SK-N-SH (cell line): ENCODE results near the gene CCDC106.

Experiments used
- EZH2phosphoT487 ChIP-seq: fragments of 200-600 bp; sonication (generic); IDR thresholded peaks from 2 replicates; pipeline ENCODE4 v1.6.1; 2017; ENCODE audit warnings: low read depth, mixed run types, mild to moderate bottlenecking, antibody characterized with exemption, moderate library complexity, borderline replicate concordance
- GATA2 ChIP-seq: sonication (generic); formaldehyde crosslinking; IDR thresholded peaks from 2 replicates; pipeline ENCODE4 v1.5.0; 2020; ENCODE audit warnings: mild to moderate bottlenecking, missing genetic modification reagents
- POLR2AphosphoS5 ChIP-seq: IDR thresholded peaks from 2 replicates; pipeline ENCODE4 v1.6.1; 2012; ENCODE audit warnings: low read depth, low read length
- RAD21 ChIP-seq: IDR thresholded peaks from 2 replicates; pipeline ENCODE4 v1.6.1; 2012; ENCODE audit warnings: mild to moderate bottlenecking, low read length
- TAF1 ChIP-seq: IDR thresholded peaks from 2 replicates; pipeline ENCODE4 v1.6.1; 2012; ENCODE audit warnings: low read depth, mild to moderate bottlenecking, low read length, moderate library complexity, borderline replicate concordance
- TF ChIP-seq, protein P1 (sequence below): fragments of 200-600 bp; sonication (generic); IDR thresholded peaks from 2 replicates; pipeline ENCODE4 v1.6.1; 2017; ENCODE audit warnings: antibody characterized with exemption, mild to moderate bottlenecking, moderate library complexity
- TF ChIP-seq, protein P2 (sequence below): IDR thresholded peaks from 2 replicates; pipeline ENCODE4 v1.4.0; 2012; ENCODE audit warnings: low read depth, borderline replicate concordance
- TF ChIP-seq, protein P3 (sequence below): IDR thresholded peaks from 2 replicates; pipeline ENCODE4 v1.4.0; 2012; ENCODE audit warnings: low read depth

DNA sequence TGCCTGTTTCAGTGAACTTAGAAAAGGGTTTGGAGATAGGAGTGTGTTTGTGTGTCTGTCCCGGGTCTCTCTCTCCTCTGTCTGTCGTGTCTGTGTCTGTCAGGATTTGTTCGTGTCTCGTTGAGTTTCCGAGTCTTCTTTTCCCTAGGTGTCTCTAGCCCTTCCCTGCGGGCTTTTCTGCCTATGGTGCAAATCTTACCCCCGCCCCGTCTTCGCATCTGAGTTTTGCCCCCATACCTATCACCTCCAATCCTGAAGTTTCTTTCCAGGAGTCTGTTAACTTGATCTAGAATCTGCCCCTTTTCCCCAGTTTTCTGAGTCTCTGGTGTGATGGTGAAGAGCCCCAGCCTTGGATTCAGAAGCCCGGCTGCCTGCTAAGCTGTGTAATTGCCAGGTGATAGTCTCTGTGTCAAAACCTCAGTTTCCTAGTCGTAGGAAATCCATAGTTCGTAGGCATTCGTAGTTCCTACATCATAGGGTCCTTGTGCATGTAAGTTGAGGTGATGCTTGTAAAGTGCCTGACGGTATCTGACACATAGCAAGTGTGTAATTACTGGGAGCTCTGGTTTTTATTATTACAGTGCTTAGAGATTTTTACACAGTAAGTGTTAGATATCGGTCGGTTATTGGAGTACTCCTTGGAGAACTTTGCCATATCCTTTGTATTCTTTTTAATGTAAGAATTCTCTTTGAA lies 27.8 kb downstream of the CCDC106 start:
- TF ChIP-seq, protein P1, sequence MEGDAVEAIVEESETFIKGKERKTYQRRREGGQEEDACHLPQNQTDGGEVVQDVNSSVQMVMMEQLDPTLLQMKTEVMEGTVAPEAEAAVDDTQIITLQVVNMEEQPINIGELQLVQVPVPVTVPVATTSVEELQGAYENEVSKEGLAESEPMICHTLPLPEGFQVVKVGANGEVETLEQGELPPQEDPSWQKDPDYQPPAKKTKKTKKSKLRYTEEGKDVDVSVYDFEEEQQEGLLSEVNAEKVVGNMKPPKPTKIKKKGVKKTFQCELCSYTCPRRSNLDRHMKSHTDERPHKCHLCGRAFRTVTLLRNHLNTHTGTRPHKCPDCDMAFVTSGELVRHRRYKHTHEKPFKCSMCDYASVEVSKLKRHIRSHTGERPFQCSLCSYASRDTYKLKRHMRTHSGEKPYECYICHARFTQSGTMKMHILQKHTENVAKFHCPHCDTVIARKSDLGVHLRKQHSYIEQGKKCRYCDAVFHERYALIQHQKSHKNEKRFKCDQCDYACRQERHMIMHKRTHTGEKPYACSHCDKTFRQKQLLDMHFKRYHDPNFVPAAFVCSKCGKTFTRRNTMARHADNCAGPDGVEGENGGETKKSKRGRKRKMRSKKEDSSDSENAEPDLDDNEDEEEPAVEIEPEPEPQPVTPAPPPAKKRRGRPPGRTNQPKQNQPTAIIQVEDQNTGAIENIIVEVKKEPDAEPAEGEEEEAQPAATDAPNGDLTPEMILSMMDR, result no peak
- TF ChIP-seq EZH2phosphoT487 (no peak), POLR2AphosphoS5 (no peak), GATA2 (CRISPR knock-in tag) (no peak), RAD21 (no peak), TAF1 (no peak)
- TF ChIP-seq, protein P2, sequence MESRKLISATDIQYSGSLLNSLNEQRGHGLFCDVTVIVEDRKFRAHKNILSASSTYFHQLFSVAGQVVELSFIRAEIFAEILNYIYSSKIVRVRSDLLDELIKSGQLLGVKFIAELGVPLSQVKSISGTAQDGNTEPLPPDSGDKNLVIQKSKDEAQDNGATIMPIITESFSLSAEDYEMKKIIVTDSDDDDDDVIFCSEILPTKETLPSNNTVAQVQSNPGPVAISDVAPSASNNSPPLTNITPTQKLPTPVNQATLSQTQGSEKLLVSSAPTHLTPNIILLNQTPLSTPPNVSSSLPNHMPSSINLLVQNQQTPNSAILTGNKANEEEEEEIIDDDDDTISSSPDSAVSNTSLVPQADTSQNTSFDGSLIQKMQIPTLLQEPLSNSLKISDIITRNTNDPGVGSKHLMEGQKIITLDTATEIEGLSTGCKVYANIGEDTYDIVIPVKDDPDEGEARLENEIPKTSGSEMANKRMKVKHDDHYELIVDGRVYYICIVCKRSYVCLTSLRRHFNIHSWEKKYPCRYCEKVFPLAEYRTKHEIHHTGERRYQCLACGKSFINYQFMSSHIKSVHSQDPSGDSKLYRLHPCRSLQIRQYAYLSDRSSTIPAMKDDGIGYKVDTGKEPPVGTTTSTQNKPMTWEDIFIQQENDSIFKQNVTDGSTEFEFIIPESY, result no peak
- TF ChIP-seq, protein P3, sequence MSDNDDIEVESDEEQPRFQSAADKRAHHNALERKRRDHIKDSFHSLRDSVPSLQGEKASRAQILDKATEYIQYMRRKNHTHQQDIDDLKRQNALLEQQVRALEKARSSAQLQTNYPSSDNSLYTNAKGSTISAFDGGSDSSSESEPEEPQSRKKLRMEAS, result no peak
